HepG2 (cell line): ENCODE data around the gene HECTD4. TPM values are rescaled to one million over a fixed set of nuclear protein-coding genes. Genes with fewer than 3 reads are reported as not detected.
A peak's percentile ranks its signal among the peaks of the same experiment; 100 is the strongest.

Experiments
- EED ChIP-seq: sonication (generic); formaldehyde crosslinking; IDR thresholded peaks from 2 replicates; pipeline ENCODE4 v1.5.0; 2020; ENCODE audit warnings: mild to moderate bottlenecking, missing genetic modification reagents
- FOXA3 ChIP-seq: IDR thresholded peaks from 2 replicates; pipeline ENCODE4 v1.6.1; 2016; ENCODE audit warnings: missing genetic modification reagents, missing compliant biosample characterization
- FOXP1 ChIP-seq, 2 experiments: fragments of 450-650 bp in 1 of 2; IDR thresholded peaks; 2 replicates each; pipeline ENCODE4 v1.6.1; 2017 to 2018; ENCODE audit warnings: antibody characterized with exemption in 1 of 2
- GABPB1 ChIP-seq: IDR thresholded peaks from 2 replicates; pipeline ENCODE4 v1.6.1; 2016; ENCODE audit warnings: mild to moderate bottlenecking, missing genetic modification reagents, moderate library complexity, missing compliant biosample characterization
- HES4 ChIP-seq: sonication (generic); formaldehyde crosslinking; IDR thresholded peaks from 2 replicates; pipeline ENCODE4 v1.9.0; 2021; ENCODE audit warnings: mild to moderate bottlenecking, missing genetic modification reagents, borderline replicate concordance
- IKZF1 ChIP-seq: fragments of 450-650 bp; IDR thresholded peaks from 2 replicates; pipeline ENCODE4 v1.7.1; 2016
- ISX ChIP-seq: sonication (generic); formaldehyde crosslinking; conservative IDR thresholded peaks from 2 replicates; pipeline ENCODE4 v1.5.0; 2020; ENCODE audit warnings: missing genetic modification reagents
- MED8 ChIP-seq: sonication (generic); formaldehyde crosslinking; IDR thresholded peaks from 2 replicates; pipeline ENCODE4 v1.8.1; 2023; ENCODE audit warnings: mild to moderate bottlenecking, missing genetic modification reagents; ENCODE audit not compliant: insufficient replicate concordance
- SP1 ChIP-seq, 2 experiments: fragments of 450-650 bp in 1 of 2; sonication (generic) in 1 of 2; formaldehyde crosslinking in 1 of 2; IDR thresholded peaks; 2 replicates each; pipeline versions ENCODE4 v1.4.0 to v1.6.1; 2016 to 2020; ENCODE audit warnings: missing genetic modification reagents in 1 of 2
- TBP ChIP-seq: sonication (generic); formaldehyde crosslinking; IDR thresholded peaks from 2 replicates; pipeline ENCODE4 v1.5.0; 2020; ENCODE audit warnings: missing genetic modification reagents
- TP53 ChIP-seq: sonication (generic); formaldehyde crosslinking; conservative IDR thresholded peaks from 2 replicates; pipeline ENCODE4 v1.4.0; 2020; ENCODE audit warnings: missing genetic modification reagents
- YEATS2 ChIP-seq: sonication (generic); formaldehyde crosslinking; IDR thresholded peaks from 2 replicates; pipeline ENCODE4 v1.4.0; 2020; ENCODE audit warnings: missing genetic modification reagents, borderline replicate concordance
- ZNF121 ChIP-seq: sonication (generic); formaldehyde crosslinking; IDR thresholded peaks from 2 replicates; pipeline ENCODE4 v1.5.0; 2020; ENCODE audit warnings: mild to moderate bottlenecking, missing genetic modification reagents
- ZNF335 ChIP-seq: sonication (generic); formaldehyde crosslinking; IDR thresholded peaks from 2 replicates; pipeline ENCODE4 v1.4.0; 2020; ENCODE audit warnings: missing genetic modification reagents
- ZNF33B ChIP-seq: sonication (generic); formaldehyde crosslinking; IDR thresholded peaks from 2 replicates; pipeline ENCODE4 v1.5.1; 2020; ENCODE audit warnings: mild to moderate bottlenecking, missing genetic modification reagents
- ZNF496 ChIP-seq: sonication (generic); formaldehyde crosslinking; IDR thresholded peaks from 2 replicates; pipeline ENCODE4 v1.8.1; 2023; ENCODE audit warnings: mild to moderate bottlenecking, moderate library complexity, missing genetic modification reagents; ENCODE audit not compliant: insufficient replicate concordance
- ZNF510 ChIP-seq: sonication (generic); formaldehyde crosslinking; IDR thresholded peaks from 2 replicates; pipeline ENCODE4 v1.4.0; 2020; ENCODE audit warnings: low read depth, mild to moderate bottlenecking, missing genetic modification reagents
- ZNF546 ChIP-seq: sonication (generic); formaldehyde crosslinking; conservative IDR thresholded peaks from 2 replicates; pipeline ENCODE4 v1.8.1; 2023; ENCODE audit warnings: mild to moderate bottlenecking, missing genetic modification reagents
- ZNF547 ChIP-seq: sonication (generic); formaldehyde crosslinking; IDR thresholded peaks from 2 replicates; pipeline ENCODE4 v1.5.1; 2020; ENCODE audit warnings: mild to moderate bottlenecking, missing genetic modification reagents
- ZNF552 ChIP-seq: sonication (generic); formaldehyde crosslinking; IDR thresholded peaks from 2 replicates; pipeline ENCODE4 v1.9.0; 2022; ENCODE audit warnings: missing genetic modification reagents, mild to moderate bottlenecking, borderline replicate concordance
- ZNF557 ChIP-seq: sonication (generic); formaldehyde crosslinking; IDR thresholded peaks from 2 replicates; pipeline ENCODE4 v1.4.0; 2020; ENCODE audit warnings: missing genetic modification reagents
- ZNF792 ChIP-seq: IDR thresholded peaks from 2 replicates; pipeline ENCODE4 v1.6.1; 2016
- ZSCAN31 ChIP-seq: sonication (generic); formaldehyde crosslinking; IDR thresholded peaks from 2 replicates; pipeline ENCODE4 v1.5.0; 2020; ENCODE audit warnings: low read depth, mild to moderate bottlenecking, missing genetic modification reagents
- polyA plus RNA-seq, 8 experiments: library from polyadenylated mRNA; depleted of rRNA in 3 of 8; stranded (reverse) in 7 of 8; unstranded in 1 of 8; fragments of >200 nt; fragmentation: Illumina TruSeq in 4 of 8; extraction: Trizol in 4 of 8; gene quantifications; 2 replicates each; pipeline versions ENCODE4 v1.2.1 to v1.2.3, GENCODE V29; 2011 to 2016; ENCODE audit warnings: low read depth in 4 of 8, missing spikeins in 1 of 8, mixed read lengths in 1 of 8; ENCODE audit not compliant: insufficient read depth in 1 of 8
- total RNA-seq, 5 experiments: library from RNA; depleted of rRNA; stranded (reverse); fragments of >200 nt; fragmentation: Illumina TruSeq; extraction: Trizol; gene quantifications; 2 replicates each; pipeline ENCODE4 v1.2.3, GENCODE V29; 2016; ENCODE audit warnings: low read depth in 1 of 5
- TF ChIP-seq, protein P1 (sequence below): sonication (generic); formaldehyde crosslinking; IDR thresholded peaks from 2 replicates; pipeline ENCODE4 v1.5.0; 2020; ENCODE audit warnings: mild to moderate bottlenecking, missing genetic modification reagents, borderline replicate concordance
- TF ChIP-seq, protein P2 (sequence below): sonication (generic); formaldehyde crosslinking; IDR thresholded peaks from 2 replicates; pipeline ENCODE4 v1.5.0; 2020; ENCODE audit warnings: missing genetic modification reagents, mild to moderate bottlenecking, borderline replicate concordance

Gene HECTD4
- total and polyA plus RNA-seq, 2 of the 13 experiments (the other 11 are each of a cell fraction or from before 2014, with no cell fraction given): 9.0 to 11.4 TPM

DNA sequence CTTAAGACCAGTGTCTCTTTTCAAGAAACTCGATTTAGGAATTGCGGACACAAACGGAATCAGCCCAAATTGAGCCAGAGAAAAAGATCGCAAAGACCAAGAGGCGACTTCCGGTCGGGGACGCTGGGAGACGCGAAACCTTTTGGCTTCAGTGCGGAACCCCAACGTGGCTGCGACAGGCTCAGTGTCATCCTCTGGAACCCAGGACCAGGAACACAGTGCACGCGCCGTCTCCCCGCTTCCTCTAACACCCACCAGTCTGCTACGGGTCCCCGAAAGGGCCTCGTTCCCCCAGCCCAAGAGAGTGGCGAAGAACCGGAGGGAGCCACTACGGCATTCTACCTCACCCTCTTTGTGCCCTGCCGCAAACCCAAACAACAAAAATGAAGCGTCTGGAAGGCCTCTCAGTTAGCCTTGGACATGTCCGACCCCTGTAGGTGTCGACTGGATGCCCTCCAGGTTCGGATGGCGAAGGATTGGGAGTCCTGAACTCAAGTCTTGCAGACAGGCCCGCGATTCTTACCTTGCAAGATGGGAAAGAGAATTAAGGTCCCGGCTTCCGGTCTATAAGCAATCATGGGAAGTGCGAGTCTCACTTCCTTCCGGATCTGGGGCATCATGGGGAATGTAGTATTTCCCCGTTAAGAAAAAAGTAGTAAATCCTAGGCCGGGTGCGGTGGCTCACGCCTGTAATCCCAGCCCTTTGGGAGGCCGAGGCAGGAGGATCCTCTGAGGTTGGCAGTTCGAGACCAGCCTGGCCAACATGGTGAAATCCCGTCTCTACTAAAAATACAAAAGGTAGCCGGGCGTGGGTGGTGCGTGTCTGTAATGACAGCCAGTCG, 27.1 kb upstream of the HECTD4 start, which contains the start of gene RPL6 (continued):
- TF ChIP-seq, protein P1, sequence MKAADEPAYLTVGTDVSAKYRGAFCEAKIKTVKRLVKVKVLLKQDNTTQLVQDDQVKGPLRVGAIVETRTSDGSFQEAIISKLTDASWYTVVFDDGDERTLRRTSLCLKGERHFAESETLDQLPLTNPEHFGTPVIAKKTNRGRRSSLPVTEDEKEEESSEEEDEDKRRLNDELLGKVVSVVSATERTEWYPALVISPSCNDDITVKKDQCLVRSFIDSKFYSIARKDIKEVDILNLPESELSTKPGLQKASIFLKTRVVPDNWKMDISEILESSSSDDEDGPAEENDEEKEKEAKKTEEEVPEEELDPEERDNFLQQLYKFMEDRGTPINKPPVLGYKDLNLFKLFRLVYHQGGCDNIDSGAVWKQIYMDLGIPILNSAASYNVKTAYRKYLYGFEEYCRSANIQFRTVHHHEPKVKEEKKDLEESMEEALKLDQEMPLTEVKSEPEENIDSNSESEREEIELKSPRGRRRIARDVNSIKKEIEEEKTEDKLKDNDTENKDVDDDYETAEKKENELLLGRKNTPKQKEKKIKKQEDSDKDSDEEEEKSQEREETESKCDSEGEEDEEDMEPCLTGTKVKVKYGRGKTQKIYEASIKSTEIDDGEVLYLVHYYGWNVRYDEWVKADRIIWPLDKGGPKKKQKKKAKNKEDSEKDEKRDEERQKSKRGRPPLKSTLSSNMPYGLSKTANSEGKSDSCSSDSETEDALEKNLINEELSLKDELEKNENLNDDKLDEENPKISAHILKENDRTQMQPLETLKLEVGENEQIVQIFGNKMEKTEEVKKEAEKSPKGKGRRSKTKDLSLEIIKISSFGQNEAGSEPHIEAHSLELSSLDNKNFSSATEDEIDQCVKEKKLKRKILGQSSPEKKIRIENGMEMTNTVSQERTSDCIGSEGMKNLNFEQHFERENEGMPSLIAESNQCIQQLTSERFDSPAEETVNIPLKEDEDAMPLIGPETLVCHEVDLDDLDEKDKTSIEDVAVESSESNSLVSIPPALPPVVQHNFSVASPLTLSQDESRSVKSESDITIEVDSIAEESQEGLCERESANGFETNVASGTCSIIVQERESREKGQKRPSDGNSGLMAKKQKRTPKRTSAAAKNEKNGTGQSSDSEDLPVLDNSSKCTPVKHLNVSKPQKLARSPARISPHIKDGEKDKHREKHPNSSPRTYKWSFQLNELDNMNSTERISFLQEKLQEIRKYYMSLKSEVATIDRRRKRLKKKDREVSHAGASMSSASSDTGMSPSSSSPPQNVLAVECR (CRISPR knock-in tag): peak; percentile 81
- TF ChIP-seq FOXA3 (CRISPR knock-in tag): peak; percentile 22; the same call in 1 of the 2 replicates
- peak; percentile 58; the same call in 1 of the 2 replicates for TF ChIP-seq TP53 (CRISPR knock-in tag)
- TF ChIP-seq, protein P2, sequence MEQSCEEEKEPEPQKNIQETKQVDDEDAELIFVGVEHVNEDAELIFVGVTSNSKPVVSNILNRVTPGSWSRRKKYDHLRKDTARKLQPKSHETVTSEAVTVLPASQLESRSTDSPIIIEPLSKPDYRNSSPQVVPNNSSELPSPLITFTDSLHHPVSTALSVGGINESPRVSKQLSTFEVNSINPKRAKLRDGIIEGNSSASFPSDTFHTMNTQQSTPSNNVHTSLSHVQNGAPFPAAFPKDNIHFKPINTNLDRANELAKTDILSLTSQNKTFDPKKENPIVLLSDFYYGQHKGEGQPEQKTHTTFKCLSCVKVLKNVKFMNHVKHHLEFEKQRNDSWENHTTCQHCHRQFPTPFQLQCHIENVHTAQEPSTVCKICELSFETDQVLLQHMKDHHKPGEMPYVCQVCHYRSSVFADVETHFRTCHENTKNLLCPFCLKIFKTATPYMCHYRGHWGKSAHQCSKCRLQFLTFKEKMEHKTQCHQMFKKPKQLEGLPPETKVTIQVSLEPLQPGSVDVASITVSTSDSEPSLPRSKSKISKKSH (CRISPR knock-in tag): peak; percentile 82
- no peak for TF ChIP-seq ZNF546 (CRISPR knock-in tag)
- no peak for TF ChIP-seq ZNF496
- TF ChIP-seq ZNF121: 0 out of 2 replicates have a peak, but pooled peaks have one; percentile 20
- TF ChIP-seq EED (CRISPR knock-in tag): peak; percentile 88
- TF ChIP-seq ZNF557: 0 out of 2 replicates have a peak, but pooled peaks have one; percentile 36
- TF ChIP-seq FOXP1 (IDR thresholded peaks at IDR 0.05): no peak
- TF ChIP-seq FOXP1 (CRISPR knock-in tag; IDR thresholded peaks at IDR 0.05): no peak
- 0 out of 2 replicates have a peak, but pooled peaks have one; percentile 36 for TF ChIP-seq ZNF547 (CRISPR knock-in tag)
- no peak for TF ChIP-seq TBP
- TF ChIP-seq ZSCAN31 (CRISPR knock-in tag): peak; percentile 95
- no peak for TF ChIP-seq HES4 (CRISPR knock-in tag)
- peak; percentile 86; the same call in 1 of the 2 replicates for TF ChIP-seq ZNF510 (CRISPR knock-in tag)
- no peak for TF ChIP-seq ISX
- peak; percentile 67; the same call in 1 of the 2 replicates for TF ChIP-seq ZNF335 (CRISPR knock-in tag)
- TF ChIP-seq YEATS2 (CRISPR knock-in tag): peak; percentile 100
- TF ChIP-seq ZNF552 (CRISPR knock-in tag): 0 out of 2 replicates have a peak, but pooled peaks have one; percentile 55
- TF ChIP-seq ZNF792 (CRISPR knock-in tag): no peak; the same call in 1 of the 2 replicates
- TF ChIP-seq SP1 (IDR thresholded peaks at IDR 0.05): no peak
- no peak for TF ChIP-seq SP1 (CRISPR knock-in tag; IDR thresholded peaks at IDR 0.05)
- no peak for TF ChIP-seq IKZF1
- TF ChIP-seq ZNF33B (CRISPR knock-in tag): no peak
- no peak for TF ChIP-seq MED8 (CRISPR knock-in tag)
- peak; percentile 94 for TF ChIP-seq GABPB1 (CRISPR knock-in tag)
